HG03571 (cell line): ENCODE measurements around the gene PTPRQ.
"Not testable (repeated sequence)": the region's sequence is repeated elsewhere in the genome, so short reads cannot be mapped to it uniquely, and the experiment has no call there.

Source experiments
- ATAC-seq: cut with Tn5 transposase; IDR thresholded peaks from one replicate; pipeline ENCODE4 v1.9.1; 2021; ENCODE audit not compliant: unreplicated experiment

Gene PTPRQ

GRCh38 chr12:80627782-80628181 lies 183.7 kb downstream of the PTPRQ start:
- no peak for ATAC-seq

DNA sequence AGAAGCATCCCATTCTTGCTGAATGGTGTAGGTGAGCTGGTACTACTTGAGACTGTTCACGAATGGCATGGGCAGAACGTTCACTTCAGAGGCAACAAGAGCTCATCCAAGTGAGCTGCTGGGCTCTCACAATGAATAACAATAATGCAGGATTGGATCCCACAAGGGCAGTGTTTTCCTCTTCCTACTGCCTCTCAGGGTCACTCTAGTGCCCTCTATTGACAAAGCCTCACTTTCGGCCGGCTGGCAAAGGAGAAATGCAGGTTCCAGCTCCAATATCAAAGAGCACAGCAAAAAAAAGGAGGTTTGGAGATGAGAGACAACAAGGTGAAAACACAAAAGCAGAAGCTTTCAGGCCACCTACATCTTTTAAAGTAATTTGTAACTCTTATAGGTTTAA lies 188.8 kb downstream of the PTPRQ start:
- no peak for ATAC-seq

GRCh38 chr12:80634903-80635302 lies 190.9 kb downstream of the PTPRQ start:
- no peak for ATAC-seq

DNA sequence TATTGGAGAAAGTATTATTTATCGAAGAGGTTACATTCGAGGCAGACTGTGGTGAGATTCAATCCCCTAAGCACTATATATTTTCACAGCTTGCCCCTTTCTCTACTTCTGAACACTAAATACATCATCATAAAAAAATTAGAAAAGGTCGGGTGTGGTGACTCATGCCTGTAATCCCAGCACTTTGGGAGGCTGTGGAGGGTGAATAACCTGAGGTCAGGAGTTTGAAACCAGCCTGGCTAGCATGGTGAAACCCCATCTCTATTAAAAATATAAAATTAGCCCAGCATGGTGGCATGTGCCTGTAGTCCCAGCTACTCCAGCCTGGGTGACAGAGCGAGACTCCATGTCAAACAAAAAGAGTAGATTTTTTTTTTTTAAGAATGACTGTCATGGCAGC lies 192.8 kb downstream of the PTPRQ start:
- ATAC-seq: no peak

GRCh38 chr12:80641936-80642335 lies 197.9 kb downstream of the PTPRQ start:
- no peak for ATAC-seq

GRCh38 chr12:80643961-80644360 lies 199.9 kb downstream of the PTPRQ start:
- ATAC-seq: no peak

DNA sequence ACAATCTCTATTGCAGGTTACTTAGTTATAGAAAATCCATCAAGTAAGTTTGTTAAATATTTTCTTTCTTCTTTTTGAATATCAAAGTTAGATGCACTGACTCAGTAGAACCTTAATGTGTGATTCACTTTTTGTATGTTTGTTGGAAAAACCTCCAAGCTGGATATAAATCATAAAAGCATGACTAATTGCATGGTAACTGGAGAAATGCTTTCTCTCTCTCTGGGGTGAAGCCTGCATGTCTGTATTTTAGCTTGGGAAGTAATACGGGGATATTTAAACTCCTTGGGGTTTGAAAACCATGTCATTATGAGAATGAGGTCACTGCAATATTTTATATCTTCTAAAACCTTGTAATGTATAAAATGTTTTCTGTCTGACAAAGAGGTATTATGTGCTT lies 204.8 kb downstream of the PTPRQ start:
- ATAC-seq: no peak

- no peak for ATAC-seq
Observed at GRCh38 chr12:80655751-80656150, 211.7 kb downstream of the PTPRQ start.

- no peak for ATAC-seq
Observed at GRCh38 chr12:80659512-80660063, 215.6 kb downstream of the PTPRQ start.

- ATAC-seq: no peak
Observed at GRCh38 chr12:80662586-80662985, 218.6 kb downstream of the PTPRQ start.

- no peak for ATAC-seq
Observed at GRCh38 chr12:80670214-80670613, 226.2 kb downstream of the PTPRQ start.

DNA sequence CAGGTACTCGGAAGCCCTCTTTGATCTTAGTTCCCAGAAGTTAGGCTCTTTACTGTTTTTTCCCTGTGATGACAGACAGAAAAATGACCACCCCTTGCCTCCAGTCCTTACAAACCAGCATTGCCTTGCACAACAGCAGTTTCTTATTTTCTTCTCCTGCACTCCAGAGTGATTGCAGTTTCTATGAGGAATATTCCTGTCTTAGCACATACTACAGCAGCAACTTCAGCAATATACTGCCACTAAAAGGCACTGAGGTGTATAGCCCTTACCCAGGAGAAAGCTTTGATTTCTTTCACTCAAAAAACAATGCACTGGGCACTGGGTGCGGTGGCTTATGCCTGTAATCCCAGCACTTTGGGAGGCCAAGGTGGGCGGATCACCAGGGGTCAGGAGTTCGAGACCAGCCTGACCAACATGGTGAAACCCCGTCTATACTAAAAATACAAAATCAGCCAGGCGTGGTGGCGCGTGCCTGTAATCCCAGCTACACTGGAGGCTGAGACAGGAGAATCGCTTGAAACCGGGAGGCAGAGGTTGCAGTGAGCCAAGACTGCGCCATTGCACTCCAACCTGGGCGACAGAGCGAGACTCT lies 232.1 kb downstream of the PTPRQ start:
- not testable (repeated sequence) for ATAC-seq

- no peak for ATAC-seq
Observed at GRCh38 chr12:80676856-80677255, 232.8 kb downstream of the PTPRQ start.

DNA sequence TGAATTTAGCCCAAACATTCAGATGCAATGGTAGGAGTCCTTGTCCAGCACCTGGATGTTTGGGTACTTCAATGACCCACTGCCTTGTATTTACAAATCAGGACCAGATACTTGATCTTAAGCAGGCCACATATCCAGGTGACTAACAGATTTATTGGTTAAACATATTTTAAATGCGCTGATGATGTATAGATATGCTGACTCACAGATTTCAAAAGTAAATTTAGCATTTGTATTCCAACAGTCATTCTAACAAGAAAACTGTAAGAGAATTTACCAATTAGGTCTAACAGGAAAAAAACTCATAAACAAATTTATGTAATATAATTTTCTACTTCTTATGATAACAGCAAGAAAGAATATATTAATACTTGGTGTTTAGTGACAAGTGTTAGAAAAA lies 234.0 kb downstream of the PTPRQ start:
- ATAC-seq: no peak

- ATAC-seq: no peak
Observed at GRCh38 chr12:80679346-80680131, 235.5 kb downstream of the PTPRQ start.

DNA sequence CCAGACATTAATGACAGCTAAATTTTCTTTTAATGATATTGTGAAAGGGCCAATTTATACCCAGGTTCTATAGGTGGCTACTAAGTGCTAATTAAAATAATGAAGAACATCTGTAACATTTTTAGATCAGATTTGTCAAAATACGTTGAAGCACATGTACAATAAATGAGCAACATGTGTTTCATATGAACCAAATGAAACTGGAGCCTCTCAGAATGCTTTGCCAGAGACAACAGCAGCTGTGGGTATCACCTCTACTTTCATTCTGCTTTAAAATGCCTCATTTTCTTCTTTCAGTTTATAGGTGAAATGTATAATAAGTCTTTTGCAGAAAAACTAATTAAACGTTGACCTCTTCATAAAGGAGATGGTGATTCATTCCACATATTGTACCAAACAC lies 237.3 kb downstream of the PTPRQ start:
- ATAC-seq: no peak

DNA sequence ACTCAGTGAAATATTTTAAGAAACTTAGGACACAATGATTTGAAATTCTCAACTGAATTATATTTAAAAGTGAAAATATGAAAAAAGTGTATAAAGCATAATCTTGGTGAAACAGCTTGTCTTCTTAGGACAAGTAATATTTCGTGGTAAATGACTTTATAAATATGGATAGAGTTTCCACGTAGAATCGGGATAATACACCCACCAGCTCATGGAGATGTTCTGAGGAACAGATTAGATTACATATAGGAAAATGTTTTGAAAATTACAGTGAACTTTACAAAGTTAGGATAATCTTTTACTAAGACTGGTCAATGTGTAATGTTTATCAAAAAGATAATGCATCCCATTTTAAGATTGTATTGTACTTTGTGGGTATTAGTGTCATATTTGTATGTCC lies 237.8 kb downstream of the PTPRQ start:
- no peak for ATAC-seq

DNA sequence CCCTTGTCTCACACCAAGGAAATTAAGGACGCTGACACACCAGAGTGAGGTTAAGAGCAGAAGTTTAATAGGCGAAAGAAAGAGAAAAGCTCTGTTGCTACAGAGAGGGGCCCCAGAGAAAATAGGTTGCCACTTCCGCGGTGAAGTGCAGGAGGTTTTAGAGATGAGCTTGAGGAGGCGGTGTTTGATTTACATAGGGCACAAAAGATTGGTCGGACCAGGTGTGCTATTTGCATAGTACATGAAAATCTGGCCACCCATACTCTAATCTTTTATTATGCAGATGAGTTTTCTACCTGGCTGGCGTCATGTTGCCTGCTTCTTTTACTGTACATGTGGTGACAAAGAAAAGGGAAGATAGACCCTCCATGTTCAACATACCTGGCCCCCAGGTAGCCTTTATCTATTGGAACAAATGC lies 240.1 kb downstream of the PTPRQ start:
- no peak for ATAC-seq

- ATAC-seq: no peak
Observed at GRCh38 chr12:80690090-80690489, 246.1 kb downstream of the PTPRQ start.

DNA sequence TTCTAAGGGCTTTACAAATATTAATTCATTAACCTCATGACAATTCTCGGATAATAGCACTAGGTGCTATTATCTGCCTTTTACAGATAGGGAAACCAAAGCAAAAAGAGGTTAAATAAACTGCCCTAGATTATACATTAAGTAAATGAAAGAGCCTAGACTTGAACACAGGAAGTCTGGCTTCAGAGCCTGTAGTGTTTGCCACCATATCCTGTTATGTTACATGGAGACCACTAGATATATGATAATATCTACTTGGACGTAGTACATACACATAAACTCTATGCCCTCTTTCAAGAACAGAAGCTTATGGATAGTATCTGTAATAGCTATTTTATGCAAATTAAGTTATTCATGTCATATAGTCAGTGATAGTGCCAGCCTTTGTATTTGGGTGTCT lies 246.5 kb downstream of the PTPRQ start:
- ATAC-seq: no peak

GRCh38 chr12:80692114-80692513 lies 248.1 kb downstream of the PTPRQ start:
- ATAC-seq: no peak

- ATAC-seq: no peak
Observed at GRCh38 chr12:80697270-80697887, 253.3 kb downstream of the PTPRQ start.
